HG03097 (cell line): ENCODE data around the gene ABLIM1.

Experiments used
- ATAC-seq: cut with Tn5 transposase; IDR thresholded peaks from one replicate; pipeline ENCODE4 v1.9.1; 2021; ENCODE audit not compliant: unreplicated experiment, low FRiP score

Gene ABLIM1

GRCh38 chr10:114430688-114431413 lies 227.2 kb downstream of the ABLIM1 start:
- no peak for ATAC-seq

GRCh38 chr10:114429581-114430335 lies 228.3 kb downstream of the ABLIM1 start:
- no peak for ATAC-seq

- ATAC-seq = no peak
These were observed 230.8 kb downstream of the ABLIM1 start for GRCh38 chr10:114427124-114427852.

- no peak for ATAC-seq
These were observed 231.6 kb downstream of the ABLIM1 start for GRCh38 chr10:114426476-114426875.

- ATAC-seq = no peak
These were observed 237.1 kb downstream of the ABLIM1 start for GRCh38 chr10:114420811-114421485.

GRCh38 chr10:114418109-114418508 lies 240.0 kb downstream of the ABLIM1 start:
- ATAC-seq = no peak

GRCh38 chr10:114412907-114413797 lies 244.9 kb downstream of the ABLIM1 start:
- no peak for ATAC-seq

- no peak for ATAC-seq
These were observed 249.1 kb downstream of the ABLIM1 start for GRCh38 chr10:114408968-114409444.

- ATAC-seq = no peak
These were observed 249.7 kb downstream of the ABLIM1 start for GRCh38 chr10:114408112-114408967.

- ATAC-seq = no peak
These were observed 251.6 kb downstream of the ABLIM1 start for GRCh38 chr10:114406455-114406854.

- no peak for ATAC-seq
These were observed 253.1 kb downstream of the ABLIM1 start for GRCh38 chr10:114405011-114405350.

- ATAC-seq = no peak
These were observed 253.7 kb downstream of the ABLIM1 start, which contains the start of gene AFAP1L2 for GRCh38 chr10:114404171-114405010. AFAP1L2 (minus strand) TSS chr10:114404502; CDS start chr10:114404455, 47 bp downstream.

- ATAC-seq = no peak
These were observed 254.4 kb downstream of the ABLIM1 start for GRCh38 chr10:114403541-114404161.

- ATAC-seq = no peak
These were observed 255.1 kb downstream of the ABLIM1 start for GRCh38 chr10:114402871-114403540.

- no peak for ATAC-seq
These were observed 255.8 kb downstream of the ABLIM1 start for GRCh38 chr10:114402233-114402632.

GRCh38 chr10:114401195-114401791 lies 256.8 kb downstream of the ABLIM1 start:
- no peak for ATAC-seq
